ENCODE measurements around the gene GLP2R. TPM values are rescaled to one million over a fixed set of nuclear protein-coding genes. Genes with fewer than 3 reads are reported as not detected.

The GLP2R gene
- total and polyA plus RNA-seq, 2 of the 13 experiments (the other 11 are each of a cell fraction or from before 2014, with no cell fraction given) = 0.65 to 1.4 TPM

DNA sequence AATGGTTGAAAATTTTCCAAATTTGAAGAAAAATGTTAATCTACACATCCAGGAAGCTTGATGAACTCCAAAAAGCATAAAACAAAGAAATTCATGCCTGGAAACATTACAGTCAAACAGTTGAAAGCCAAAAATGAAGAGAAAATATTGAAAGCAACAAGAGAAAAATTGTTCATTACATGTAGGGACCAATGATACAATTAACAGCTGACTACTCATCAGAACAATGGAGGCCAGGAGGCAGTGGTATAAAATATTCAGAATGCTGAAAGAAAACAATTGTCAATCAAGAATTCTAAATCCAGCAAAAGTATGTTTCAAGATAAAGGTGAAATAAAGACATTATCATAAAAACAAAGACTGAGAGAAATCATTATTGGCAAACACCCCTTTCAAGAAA, 57.7 kb downstream of the GLP2R start:
- Histone ChIP-seq H3K9me3 (ENCODE audit: low read length) (peaks cover 17% of the 10 kb centered on the region), H3K4me3 (replicated peaks in 1 of 3; ENCODE audit: insufficient read depth in 1 of 3, low read depth in 2 of 3, low read length in 3 of 3) (no peak overlapping the region), H3K27me3 (ENCODE audit: control insufficient read depth in 1 of 2, insufficient read depth in 2 of 2, low read length in 2 of 2) (peaks cover 0 to 10% of the 10 kb centered on the region in 2 experiments; a peak in 4 of 5 replicates), H3K4me1 (ENCODE audit: insufficient read depth, low read length) (no peaks in the 10 kb centered on the region), H3K4me2 (ENCODE audit: low read depth, low read length) (no peak overlapping the region), H4K20me1 (ENCODE audit: insufficient read depth, low read length) (no peaks in the 10 kb centered on the region), H3K9ac (ENCODE audit: insufficient read depth, low read depth, low read length) (no peak overlapping the region), H3K27ac (ENCODE audit: extremely low read length, insufficient read depth, low read length) (no peak overlapping the region), H2AFZ (ENCODE audit: low read length) (no peak overlapping the region), H3K79me2 (ENCODE audit: insufficient read depth, low read length) (no peaks in the 10 kb centered on the region), H3K36me3 (replicated peaks in 1 of 2; ENCODE audit: control insufficient read depth in 1 of 2, insufficient read depth in 2 of 2, low read length in 2 of 2) (no peaks in the 10 kb centered on the region)
- in situ Hi-C loops (cut with HindIII; ENCODE audit: extremely low pct_ligation_motif_present, low pct_unique_long_range_greater_than_20kb) (no loop called here), intact Hi-C loops (cut with micrococcal nuclease; ENCODE audit: unreplicated experiment) (no loop called here)
- no peak for TF ChIP-seq ZNF263 (CRISPR knock-in tag; IDR thresholded peaks at IDR 0.05)
- no peak for TF ChIP-seq MIXL1 (CRISPR knock-in tag; IDR thresholded peaks at IDR 0.05)
- TF ChIP-seq ZNF317 (CRISPR knock-in tag; IDR thresholded peaks at IDR 0.05) = peak; percentile 98
- TF ChIP-seq CEBPB (IDR thresholded peaks at IDR 0.05; ENCODE audit: borderline replicate concordance, low read depth, low read length) = no peak
- ATAC-seq (no peak), FAIRE-seq (no peak), DNase-seq (ENCODE audit: low spot score) (no peak)
- no TSS peak for BruUV-seq (replicated peaks)
- ChIA-PET POLR2A (no interaction called here), CTCF (ENCODE audit: low intra/inter-chr PET ratio, low total read pairs) (no interaction called here)

DNA sequence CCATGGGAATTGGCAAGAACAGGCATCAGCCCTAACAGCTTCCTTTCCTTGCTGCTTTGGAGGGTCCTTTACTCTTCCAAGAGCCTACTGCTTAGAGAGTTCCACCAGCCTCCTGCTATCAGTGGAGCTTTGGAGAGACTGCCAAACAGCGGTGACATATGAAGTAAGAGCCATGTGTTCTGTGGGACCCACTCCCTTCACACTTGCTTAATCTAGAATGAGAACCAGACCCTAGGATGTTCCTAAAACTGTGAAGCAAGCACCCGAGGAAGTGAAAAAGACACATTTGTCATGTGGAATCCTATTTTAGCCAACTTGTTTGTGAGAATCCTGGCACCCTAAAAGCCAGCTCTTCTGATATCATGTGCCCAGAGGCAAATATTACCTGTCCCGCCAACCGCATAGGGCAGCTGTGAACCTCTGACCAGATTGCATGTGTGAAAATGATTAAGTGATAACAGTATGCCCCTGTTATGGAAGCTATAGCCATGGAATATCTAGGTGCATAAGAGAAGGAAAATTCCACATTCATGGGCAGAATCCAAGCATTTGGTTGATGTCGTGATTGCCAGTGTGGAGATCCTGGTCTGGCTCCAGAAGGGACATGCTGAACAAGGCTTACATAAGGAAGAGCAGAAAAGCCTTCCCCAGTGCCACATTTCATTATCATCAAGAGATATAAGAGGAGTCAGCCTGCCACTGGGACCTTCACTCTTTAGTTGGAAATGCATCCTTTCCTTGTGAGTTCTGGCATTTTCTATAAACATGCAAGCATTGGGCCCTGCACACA, 60.6 kb downstream of the GLP2R start:
- intact Hi-C loops (cut with micrococcal nuclease; ENCODE audit: unreplicated experiment) = no loop called here
- no peak for TF ChIP-seq PAX8 (CRISPR knock-in tag; IDR thresholded peaks at IDR 0.05; ENCODE audit: borderline replicate concordance)
- TF ChIP-seq ETV5 (CRISPR knock-in tag; IDR thresholded peaks at IDR 0.05; ENCODE audit: borderline replicate concordance) = no peak
- TF ChIP-seq KDM5A (IDR thresholded peaks at IDR 0.05; ENCODE audit: borderline replicate concordance, low read length) = no peak
- TF ChIP-seq, protein P1, sequence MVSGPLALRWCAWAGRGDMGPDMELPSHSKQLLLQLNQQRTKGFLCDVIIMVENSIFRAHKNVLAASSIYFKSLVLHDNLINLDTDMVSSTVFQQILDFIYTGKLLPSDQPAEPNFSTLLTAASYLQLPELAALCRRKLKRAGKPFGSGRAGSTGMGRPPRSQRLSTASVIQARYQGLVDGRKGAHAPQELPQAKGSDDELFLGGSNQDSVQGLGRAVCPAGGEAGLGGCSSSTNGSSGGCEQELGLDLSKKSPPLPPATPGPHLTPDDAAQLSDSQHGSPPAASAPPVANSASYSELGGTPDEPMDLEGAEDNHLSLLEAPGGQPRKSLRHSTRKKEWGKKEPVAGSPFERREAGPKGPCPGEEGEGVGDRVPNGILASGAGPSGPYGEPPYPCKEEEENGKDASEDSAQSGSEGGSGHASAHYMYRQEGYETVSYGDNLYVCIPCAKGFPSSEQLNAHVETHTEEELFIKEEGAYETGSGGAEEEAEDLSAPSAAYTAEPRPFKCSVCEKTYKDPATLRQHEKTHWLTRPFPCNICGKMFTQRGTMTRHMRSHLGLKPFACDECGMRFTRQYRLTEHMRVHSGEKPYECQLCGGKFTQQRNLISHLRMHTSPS (CRISPR knock-in tag; IDR thresholded peaks at IDR 0.05; ENCODE audit: low read depth) = no peak
- TF ChIP-seq ZNF343 (CRISPR knock-in tag; IDR thresholded peaks at IDR 0.05) = no peak
- TF ChIP-seq RBFOX2 (IDR thresholded peaks at IDR 0.05; ENCODE audit: low read depth, low read length) = no peak
- TF ChIP-seq, protein P2, sequence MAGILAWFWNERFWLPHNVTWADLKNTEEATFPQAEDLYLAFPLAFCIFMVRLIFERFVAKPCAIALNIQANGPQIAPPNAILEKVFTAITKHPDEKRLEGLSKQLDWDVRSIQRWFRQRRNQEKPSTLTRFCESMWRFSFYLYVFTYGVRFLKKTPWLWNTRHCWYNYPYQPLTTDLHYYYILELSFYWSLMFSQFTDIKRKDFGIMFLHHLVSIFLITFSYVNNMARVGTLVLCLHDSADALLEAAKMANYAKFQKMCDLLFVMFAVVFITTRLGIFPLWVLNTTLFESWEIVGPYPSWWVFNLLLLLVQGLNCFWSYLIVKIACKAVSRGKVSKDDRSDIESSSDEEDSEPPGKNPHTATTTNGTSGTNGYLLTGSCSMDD (CRISPR knock-in tag; IDR thresholded peaks at IDR 0.05) = no peak
- no peak for TF ChIP-seq ZNF317 (CRISPR knock-in tag; IDR thresholded peaks at IDR 0.05)
- no peak for TF ChIP-seq ZZZ3 (CRISPR knock-in tag; IDR thresholded peaks at IDR 0.05; ENCODE audit: borderline replicate concordance)
- TF ChIP-seq ZFP36L1 (CRISPR knock-in tag; IDR thresholded peaks at IDR 0.05) = no peak
- Histone ChIP-seq H2AFZ (ENCODE audit: low read length) (no peak overlapping the region), H3K79me2 (ENCODE audit: insufficient read depth, low read length) (no peaks in the 10 kb centered on the region), H3K4me3 (replicated peaks in 1 of 3; ENCODE audit: insufficient read depth in 1 of 3, low read depth in 2 of 3, low read length in 3 of 3) (no peak overlapping the region), H4K20me1 (ENCODE audit: insufficient read depth, low read length) (no peaks in the 10 kb centered on the region), H3K4me1 (ENCODE audit: insufficient read depth, low read length) (no peaks in the 10 kb centered on the region), H3K36me3 (replicated peaks in 1 of 2; ENCODE audit: control insufficient read depth in 1 of 2, insufficient read depth in 2 of 2, low read length in 2 of 2) (no peaks in the 10 kb centered on the region), H3K9ac (ENCODE audit: insufficient read depth, low read depth, low read length) (no peak overlapping the region), H3K9me3 (ENCODE audit: low read length) (peaks cover 17% of the 10 kb centered on the region), H3K4me2 (ENCODE audit: low read depth, low read length) (no peak overlapping the region), H3K27ac (ENCODE audit: extremely low read length, insufficient read depth, low read length) (no peak overlapping the region), H3K27me3 (ENCODE audit: control insufficient read depth in 1 of 2, insufficient read depth in 2 of 2, low read length in 2 of 2) (no peaks in the 10 kb centered on the region)
- POLR2A ChIA-PET = no interaction called here
- no peak for ATAC-seq
- no peak for DNase-seq (ENCODE audit: low spot score)
- no TSS peak for BruUV-seq (replicated peaks)
- in situ Hi-C loops (cut with HindIII; ENCODE audit: extremely low pct_ligation_motif_present, low pct_unique_long_range_greater_than_20kb) = no loop called here
- FAIRE-seq = no peak
- CTCF ChIA-PET (ENCODE audit: low intra/inter-chr PET ratio, low total read pairs) = no interaction called here
- 14% methylated on average over 5 of the region's 5 CpGs for WGBS (ENCODE audit: low lambda C conversion rate)
